GM12801 (cell line): ENCODE data around the gene ALKAL2.

ENCODE experiments used
- CTCF ChIP-seq: IDR thresholded peaks from one replicate; pipeline ENCODE4 v1.5.1; 2011; ENCODE audit warnings: control low read depth; ENCODE audit not compliant: insufficient read length; ENCODE audit errors: extremely low read depth

The ALKAL2 gene

GRCh38 chr2:309148-309953, 21.5 kb upstream of the ALKAL2 start:
- no peak for TF ChIP-seq CTCF

- TF ChIP-seq CTCF, result no peak
These were observed 17.5 kb upstream of the ALKAL2 start for GRCh38 chr2:305366-305765.

GRCh38 chr2:296354-296753, 8.5 kb upstream of the ALKAL2 start:
- TF ChIP-seq CTCF, result no peak

GRCh38 chr2:295090-295489, 7.2 kb upstream of the ALKAL2 start:
- no peak for TF ChIP-seq CTCF

GRCh38 chr2:290090-290722, 2.3 kb upstream of the ALKAL2 start:
- no peak for TF ChIP-seq CTCF

GRCh38 chr2:289362-290089, 1.6 kb upstream of the ALKAL2 start:
- no peak for TF ChIP-seq CTCF

GRCh38 chr2:288758-289361, 969 bp upstream of the ALKAL2 start:
- no peak for TF ChIP-seq CTCF
